K562 treated with DMSO at 1 percent for 12 hours (cell line): ENCODE measurements around the gene ZNF571. TPM values are rescaled to one million over a fixed set of nuclear protein-coding genes. Genes with fewer than 3 reads are reported as not detected.

Experiments
- total RNA-seq: library from RNA; unstranded; fragments of 300-600 nt; gene quantifications from 2 replicates; pipeline ENCODE4 v1.2.3, GENCODE V29; 2022; ENCODE audit not compliant: insufficient read depth

ZNF571 gene
- total RNA-seq: 1.7 TPM in 1 of 2 replicates, not detected in the other

GRCh38 chr19:37594304-37594981, at the start of gene ZNF571, which contains the start of gene ZNF540:
Gene ZNF571, minus strand, starts transcription at chr19:37594792. Its CDS starts 8,116 bp downstream, at chr19:37586676.
Gene ZNF540, plus strand, starts transcription at chr19:37594876. Its CDS starts 3,572 bp downstream, at chr19:37598448.

Other genes starting within 250 kb of the ZNF571 start
- 3.0 TPM in 1 of 2 replicates, not detected in the other for gene ZNF527, start 223.7 kb downstream of the ZNF571 start, total RNA-seq
- gene ZNF569, start 127.3 kb downstream of the ZNF571 start, total RNA-seq: 0.92 and 1.9 TPM in 2 replicates
- 0.14 and 1.3 TPM in 2 replicates for gene ZNF570, start 125.4 kb downstream of the ZNF571 start, total RNA-seq
- 0.28 TPM in 1 of 2 replicates, not detected in the other for gene ZNF793, start 87.9 kb downstream of the ZNF571 start, total RNA-seq
- gene ZNF540, start 84 bp upstream of the ZNF571 start, total RNA-seq: 1.0 and 1.3 TPM in 2 replicates
- 1.0 and 3.8 TPM in 2 replicates for gene ZFP30, start 60.7 kb upstream of the ZNF571 start, total RNA-seq
- 2.6 and 4.1 TPM in 2 replicates for gene ZNF607, start 125.0 kb upstream of the ZNF571 start, total RNA-seq
- gene ZNF573, start 184.8 kb upstream of the ZNF571 start, total RNA-seq: 1.3 TPM in 1 of 2 replicates, not detected in the other